ENCODE data around the gene OR13C9.
"Not testable (repeated sequence)": the region's sequence is repeated elsewhere in the genome, so short reads cannot be mapped to it uniquely, and the experiment has no call there.

OR13C9 gene

GRCh38 chr9:104618104-104618503 lies at the start of gene OR13C9:
TSS of gene OR13C9 (minus strand) at chr9:104618204. CDS start at chr9:104618204, 0 bp downstream.
- no peak for TF ChIP-seq CTCF (IDR thresholded peaks at IDR 0.05; ENCODE audit: extremely low read depth, missing control alignments)
- no peak for DNase-seq (ENCODE audit: low spot score)

- no peak for TF ChIP-seq CTCF (IDR thresholded peaks at IDR 0.05; ENCODE audit: extremely low read depth, missing control alignments)
- no peak for DNase-seq (ENCODE audit: low spot score)
Observed at GRCh38 chr9:104658496-104659195, 40.6 kb upstream of the OR13C9 start.

GRCh38 chr9:104635456-104635855 lies 17.5 kb upstream of the OR13C9 start:
- TF ChIP-seq CTCF (IDR thresholded peaks at IDR 0.05; ENCODE audit: extremely low read depth, missing control alignments) = no peak
- DNase-seq (ENCODE audit: low spot score) = no peak

- TF ChIP-seq CTCF (IDR thresholded peaks at IDR 0.05; ENCODE audit: extremely low read depth, missing control alignments) = no peak
- DNase-seq (ENCODE audit: low spot score) = no peak
Observed at GRCh38 chr9:104633976-104634520, 16.0 kb upstream of the OR13C9 start.

- DNase-seq (ENCODE audit: low spot score) = not testable (repeated sequence)
Observed at GRCh38 chr9:104625964-104626363, 8.0 kb upstream of the OR13C9 start.

- no peak for TF ChIP-seq CTCF (IDR thresholded peaks at IDR 0.05; ENCODE audit: extremely low read depth, missing control alignments)
- DNase-seq (ENCODE audit: low spot score) = no peak
Observed at GRCh38 chr9:104617418-104617817, 586 bp downstream of the OR13C9 start.

- DNase-seq (ENCODE audit: low spot score) = no peak
- no peak for TF ChIP-seq CTCF (IDR thresholded peaks at IDR 0.05; ENCODE audit: extremely low read depth, missing control alignments)
Observed at GRCh38 chr9:104611213-104611612, 6.8 kb downstream of the OR13C9 start.

GRCh38 chr9:104608336-104608735 lies 9.7 kb downstream of the OR13C9 start:
- DNase-seq (ENCODE audit: low spot score) = no peak

More at GRCh38 chr9:104608336-104608735, 9.7 kb downstream of the OR13C9 start:
- no peak for TF ChIP-seq CTCF (IDR thresholded peaks at IDR 0.05; ENCODE audit: extremely low read depth, missing control alignments)

Data from GM20000 (cell line).